ENCODE results near the gene PIP5KL1. TPM values are rescaled to one million over a fixed set of nuclear protein-coding genes. Genes with fewer than 3 reads are reported as not detected.
A peak's percentile ranks its signal among the peaks of the same experiment; 100 is the strongest.

Gene PIP5KL1
- total RNA-seq, 2 experiments from 2014 or later = 0.94 to 2.9 TPM

- H3K36me3 Mint-ChIP-seq = peaks cover 15% of the 10 kb centered on the region
- H3K27me3 Mint-ChIP-seq = no peaks in the 10 kb centered on the region
- H3K4me1 Mint-ChIP-seq (ENCODE audit: low read depth) = peaks cover 79% of the 10 kb centered on the region
- CTCF ChIA-PET = interaction anchor here (1.1 to 12.2 kb wide), 5 partner anchors 20 to 60 kb away, joined by 4 to 106 read pairs (median 11); no protein-coding TSS in a partner anchor
- H3K4me3 Mint-ChIP-seq = peak overlapping the region; percentile 96
- peak overlapping the region; percentile 88 for H3K27ac Mint-ChIP-seq
- intact Hi-C loops (cut with micrococcal nuclease) = loop anchor here (5.0 kb wide), 3 partner anchors 32 to 203 kb away; partner anchors contain the start of gene CDK9
- POLR2A ChIA-PET = interaction anchor here (1.8 to 7.1 kb wide), 3 partner anchors 19 to 119 kb away, joined by 6 to 45 read pairs (median 6); no protein-coding TSS in a partner anchor
- DNase-seq = no peak
- no peaks in the 10 kb centered on the region for H3K9me3 Mint-ChIP-seq
These were observed 44.2 kb upstream of the PIP5KL1 start for GRCh38 chr9:127974769-127975261.

GRCh38 chr9:127974001-127974768, 43.6 kb upstream of the PIP5KL1 start:
- intact Hi-C loops (cut with micrococcal nuclease) = loop anchor here (5.0 kb wide), 2 partner anchors 33 to 187 kb away; partner anchors contain the start of gene CDK9
- Mint-ChIP-seq H3K4me1 (ENCODE audit: low read depth) (peaks cover 85% of the 10 kb centered on the region), H3K4me3 (peak overlapping the region; percentile 96), H3K36me3 (peaks cover 11% of the 10 kb centered on the region), H3K27ac (peak overlapping the region; percentile 84), H3K9me3 (no peaks in the 10 kb centered on the region), H3K27me3 (no peaks in the 10 kb centered on the region)
- ChIA-PET POLR2A (interaction anchor here (1.8 to 2.1 kb wide), 2 partner anchors 19 to 120 kb away, joined by 6 read pairs; no protein-coding TSS in a partner anchor), CTCF (interaction anchor here (1.5 to 12.2 kb wide), 4 partner anchors 19 to 60 kb away, joined by 4 to 106 read pairs (median 44); no protein-coding TSS in a partner anchor)
- DNase-seq = no peak

- POLR2A ChIA-PET = interaction anchor here (0.8 to 1.8 kb wide), 2 partner anchors 18 to 24 kb away, joined by 3 to 6 read pairs; no protein-coding TSS in a partner anchor
- peak overlapping the region; percentile 84 for H3K27ac Mint-ChIP-seq
- intact Hi-C loops (cut with micrococcal nuclease) = loop anchor here (5.0 kb wide), 2 partner anchors 34 to 186 kb away; partner anchors contain the start of gene CDK9
These were observed 42.8 kb upstream of the PIP5KL1 start for GRCh38 chr9:127973169-127974000.

GRCh38 chr9:127972236-127972871, 41.8 kb upstream of the PIP5KL1 start:
- Mint-ChIP-seq H3K4me3 (peak overlapping the region; percentile 56), H3K27me3 (no peaks in the 10 kb centered on the region), H3K36me3 (peaks cover 3% of the 10 kb centered on the region), H3K4me1 (ENCODE audit: low read depth) (peaks cover 98% of the 10 kb centered on the region), H3K9me3 (no peaks in the 10 kb centered on the region), H3K27ac (peak overlapping the region; percentile 84)
- intact Hi-C loops (cut with micrococcal nuclease) = loop anchor here (5.0 kb wide), 2 partner anchors 35 to 185 kb away; partner anchors contain the start of gene CDK9
- CTCF ChIA-PET = interaction anchor here (1.1 to 12.2 kb wide), 4 partner anchors 10 to 62 kb away, joined by 3 to 106 read pairs (median 42); no protein-coding TSS in a partner anchor
- POLR2A ChIA-PET = interaction anchor here (0.7 to 3.1 kb wide), 4 partner anchors 8 to 60 kb away, joined by 3 to 29 read pairs (median 3); partner anchors contain the start of gene EEIG1
- DNase-seq = no peak

More at GRCh38 chr9:127973169-127974000, 42.8 kb upstream of the PIP5KL1 start:
- H3K9me3 Mint-ChIP-seq = no peaks in the 10 kb centered on the region
- H3K4me3 Mint-ChIP-seq = peak overlapping the region; percentile 96
- CTCF ChIA-PET = interaction anchor here (1.1 to 12.2 kb wide), 6 partner anchors 11 to 61 kb away, joined by 3 to 106 read pairs (median 10); no protein-coding TSS in a partner anchor
- H3K4me1 Mint-ChIP-seq (ENCODE audit: low read depth) = peaks cover 93% of the 10 kb centered on the region
- peaks cover 7% of the 10 kb centered on the region for H3K36me3 Mint-ChIP-seq
- no peaks in the 10 kb centered on the region for H3K27me3 Mint-ChIP-seq
- DNase-seq = no peak

GRCh38 chr9:127971357-127972235, 41.0 kb upstream of the PIP5KL1 start:
- peaks cover 98% of the 10 kb centered on the region for H3K4me1 Mint-ChIP-seq (ENCODE audit: low read depth)
- no peaks in the 10 kb centered on the region for H3K27me3 Mint-ChIP-seq
- H3K9me3 Mint-ChIP-seq = no peaks in the 10 kb centered on the region
- ChIA-PET POLR2A (interaction anchor here (0.7 to 3.1 kb wide), 5 partner anchors 8 to 61 kb away, joined by 3 to 29 read pairs (median 10); partner anchors contain the start of gene EEIG1), CTCF (interaction anchor here (1.8 to 12.2 kb wide), 5 partner anchors 9 to 63 kb away, joined by 6 to 106 read pairs (median 11); partner anchors contain the start of gene EEIG1)
- DNase-seq = peak; percentile 62
- peak overlapping the region; percentile 62 for H3K4me3 Mint-ChIP-seq
- intact Hi-C loops (cut with micrococcal nuclease) = loop anchor here (2.0 to 5.0 kb wide), 3 partner anchors 35 to 184 kb away; partner anchors contain the start of genes CDK9 and DPM2
- H3K27ac Mint-ChIP-seq = peak overlapping the region; percentile 88
- H3K36me3 Mint-ChIP-seq = no peaks in the 10 kb centered on the region

- H3K36me3 Mint-ChIP-seq = no peaks in the 10 kb centered on the region
- POLR2A ChIA-PET = interaction anchor here (1.0 to 3.1 kb wide), 6 partner anchors 8 to 63 kb away, joined by 3 to 29 read pairs (median 8); partner anchors contain the start of gene EEIG1
- peaks cover 97% of the 10 kb centered on the region for H3K4me1 Mint-ChIP-seq (ENCODE audit: low read depth)
- peak; percentile 89 for DNase-seq
- H3K27ac Mint-ChIP-seq = peak overlapping the region; percentile 88
- no peaks in the 10 kb centered on the region for H3K27me3 Mint-ChIP-seq
- CTCF ChIA-PET = interaction anchor here (0.7 to 12.1 kb wide), 9 partner anchors 10 to 147 kb away, joined by 3 to 106 read pairs (median 6); partner anchors contain the start of gene EEIG1
- H3K9me3 Mint-ChIP-seq = no peaks in the 10 kb centered on the region
- intact Hi-C loops (cut with micrococcal nuclease) = loop anchor here (1.0 to 5.0 kb wide), 7 partner anchors 9 to 183 kb away; partner anchors contain the start of genes CDK9 and DPM2
- peak overlapping the region; percentile 62 for H3K4me3 Mint-ChIP-seq
These were observed 40.1 kb upstream of the PIP5KL1 start for GRCh38 chr9:127970401-127971313.

GRCh38 chr9:127968700-127969383, 38.3 kb upstream of the PIP5KL1 start:
- peak overlapping the region; percentile 88 for H3K27ac Mint-ChIP-seq
- intact Hi-C loops (cut with micrococcal nuclease) = no loop called here
- CTCF ChIA-PET = interaction anchor here (0.7 to 2.5 kb wide), 2 partner anchors 13 to 65 kb away, joined by 3 to 8 read pairs; no protein-coding TSS in a partner anchor
- POLR2A ChIA-PET = no interaction called here
- no peaks in the 10 kb centered on the region for H3K9me3 Mint-ChIP-seq
- H3K4me3 Mint-ChIP-seq = peak overlapping the region; percentile 62
- no peak for DNase-seq
- no peaks in the 10 kb centered on the region for H3K27me3 Mint-ChIP-seq
- peaks cover 95% of the 10 kb centered on the region for H3K4me1 Mint-ChIP-seq (ENCODE audit: low read depth)
- H3K36me3 Mint-ChIP-seq = no peaks in the 10 kb centered on the region

- Mint-ChIP-seq H3K4me1 (ENCODE audit: low read depth) (peaks cover 95% of the 10 kb centered on the region), H3K36me3 (no peaks in the 10 kb centered on the region), H3K27ac (peak overlapping the region; percentile 88), H3K27me3 (no peaks in the 10 kb centered on the region), H3K4me3 (no peak overlapping the region), H3K9me3 (no peaks in the 10 kb centered on the region)
- peak; percentile 76 for DNase-seq
- ChIA-PET POLR2A (no interaction called here), CTCF (interaction anchor here (1.1 to 3.3 kb wide), 4 partner anchors 10 to 59 kb away, joined by 3 to 11 read pairs (median 6); no protein-coding TSS in a partner anchor)
- intact Hi-C loops (cut with micrococcal nuclease) = no loop called here
These were observed 37.5 kb upstream of the PIP5KL1 start for GRCh38 chr9:127968042-127968441.

Measured in activated CD4-positive, alpha-beta memory T cell treated with anti-CD3 and anti-CD28 coated beads for 36 hours (primary cell).